NCI-H2081 treated with DMSO at 0.1 percent for 48 hours (cell line): Measurements from ENCODE around the gene PTHLH.

ENCODE experiments used
- DNase-seq: peaks from one replicate; lab custom pipeline; 2025; lab: John Stamatoyannopoulos, UW

PTHLH gene

GRCh38 chr12:27974735-27975221 is 2.2 kb upstream of the PTHLH start:
- DNase-seq: no peak

DNA sequence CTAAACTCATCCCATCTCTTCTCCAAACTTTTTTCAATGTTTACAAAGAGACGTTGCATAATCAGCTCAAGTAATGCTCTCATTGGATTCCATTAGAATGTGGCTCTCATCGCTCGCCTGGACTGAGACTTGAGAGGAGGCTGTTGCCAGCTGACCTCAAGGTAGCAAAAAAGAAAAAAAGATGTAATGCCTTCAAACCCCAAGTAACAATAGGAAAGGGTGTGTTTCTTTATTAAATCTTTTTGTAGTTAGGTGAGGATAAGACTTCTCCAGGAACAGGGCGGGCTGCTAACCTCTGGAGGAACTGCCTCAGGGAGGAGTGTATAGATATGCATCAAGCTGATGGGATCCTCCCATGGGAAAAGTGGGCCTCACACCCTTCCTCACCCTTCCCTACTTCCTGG is 956 bp upstream of the PTHLH start:
- no peak for DNase-seq

GRCh38 chr12:27971606-27972005 is 927 bp downstream of the PTHLH start:
- no peak for DNase-seq

GRCh38 chr12:27971121-27971489 is 1.4 kb downstream of the PTHLH start:
- no peak for DNase-seq

DNA sequence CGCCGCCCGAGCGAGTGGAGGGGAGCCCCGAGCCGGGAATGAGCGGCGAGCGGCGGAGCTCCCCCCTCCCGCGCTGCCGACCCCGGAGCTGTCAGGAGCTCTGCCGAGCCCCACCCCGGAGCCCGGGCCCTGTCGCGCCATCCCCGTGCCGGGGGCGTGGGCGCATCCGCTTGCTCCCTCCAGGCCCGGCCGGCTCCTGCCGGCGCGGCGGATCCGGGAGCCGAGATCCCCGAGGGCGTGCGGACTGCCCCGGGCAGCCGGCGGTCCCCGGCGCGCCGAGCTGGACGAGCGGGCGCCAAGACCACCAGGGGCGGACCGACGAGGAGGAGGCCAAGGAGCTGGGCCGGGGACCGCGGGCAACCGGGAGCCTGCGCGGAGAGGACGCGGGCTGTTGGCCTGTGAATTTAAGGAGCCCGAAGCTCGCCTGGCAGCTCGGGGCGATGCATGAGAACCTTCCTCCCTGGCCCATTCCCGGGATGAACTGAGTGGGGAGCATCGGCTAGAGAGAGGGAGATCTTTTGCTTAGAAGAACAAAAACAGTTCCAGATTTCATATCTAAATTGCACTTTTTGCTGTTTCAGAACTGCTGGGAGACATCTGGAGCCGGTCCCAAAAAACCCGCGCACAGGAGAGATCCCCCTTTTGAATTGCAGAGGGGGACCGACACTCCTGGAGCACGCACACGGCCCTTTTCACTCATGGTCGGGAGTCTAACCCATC is 2.0 kb downstream of the PTHLH start:
- DNase-seq: no peak

GRCh38 chr12:27969624-27970400 is 2.7 kb downstream of the PTHLH start:
- DNase-seq: no peak

DNA sequence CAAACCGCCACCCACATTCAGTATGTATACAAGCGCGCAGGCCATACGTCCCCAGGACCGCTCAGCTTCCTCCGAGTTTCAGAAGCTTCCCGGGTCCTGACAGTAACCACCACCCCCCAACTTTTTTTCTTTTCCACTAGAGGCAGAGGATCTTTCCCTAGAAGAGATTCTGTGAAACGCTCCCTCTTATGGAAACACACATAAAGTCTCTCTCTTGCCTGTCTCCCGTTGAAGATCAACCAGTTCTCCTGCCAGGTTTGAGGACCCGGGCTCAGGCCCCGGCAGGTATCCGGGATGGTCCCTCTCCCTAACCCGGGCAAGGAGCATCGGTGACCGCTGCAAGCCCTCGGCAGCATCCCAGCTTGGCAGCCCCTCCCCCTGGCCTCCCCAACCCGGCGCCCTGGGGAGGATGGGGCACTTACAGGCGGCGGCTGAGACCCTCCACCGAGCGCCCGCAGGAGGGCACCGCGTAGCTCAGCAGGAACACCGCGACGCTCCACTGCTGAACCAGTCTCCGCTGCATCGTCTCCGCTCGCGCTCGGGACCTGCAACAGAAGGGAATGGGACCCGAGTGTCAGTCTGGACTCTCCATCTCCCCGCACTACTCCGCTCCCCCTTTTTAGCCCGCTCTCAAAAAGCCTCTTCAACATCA is 3.4 kb downstream of the PTHLH start:
- no peak for DNase-seq

DNA sequence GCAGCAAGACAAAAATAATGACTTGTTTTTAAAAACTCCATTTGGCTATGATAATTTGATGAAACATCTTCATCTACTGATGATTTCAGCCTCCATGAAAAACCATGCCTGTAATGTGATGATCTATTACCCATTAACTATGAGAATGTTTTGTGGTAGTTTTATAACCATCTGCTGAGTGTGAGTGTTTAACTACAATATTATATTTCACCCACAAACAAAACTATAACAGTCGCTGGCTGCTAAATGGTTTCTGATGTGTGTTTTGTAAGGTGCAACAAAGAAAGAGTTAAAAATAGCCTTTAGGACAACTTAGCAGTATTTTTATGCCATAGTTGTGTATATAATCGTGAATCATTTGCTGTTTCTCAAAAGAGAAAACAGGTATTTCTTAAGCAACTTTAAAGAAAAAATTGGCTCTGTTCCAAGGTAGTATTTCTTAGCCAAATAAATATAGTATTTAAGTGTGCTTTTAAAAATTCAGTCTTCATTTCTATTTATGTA is 4.9 kb downstream of the PTHLH start:
- peak; percentile 17 for DNase-seq

DNA sequence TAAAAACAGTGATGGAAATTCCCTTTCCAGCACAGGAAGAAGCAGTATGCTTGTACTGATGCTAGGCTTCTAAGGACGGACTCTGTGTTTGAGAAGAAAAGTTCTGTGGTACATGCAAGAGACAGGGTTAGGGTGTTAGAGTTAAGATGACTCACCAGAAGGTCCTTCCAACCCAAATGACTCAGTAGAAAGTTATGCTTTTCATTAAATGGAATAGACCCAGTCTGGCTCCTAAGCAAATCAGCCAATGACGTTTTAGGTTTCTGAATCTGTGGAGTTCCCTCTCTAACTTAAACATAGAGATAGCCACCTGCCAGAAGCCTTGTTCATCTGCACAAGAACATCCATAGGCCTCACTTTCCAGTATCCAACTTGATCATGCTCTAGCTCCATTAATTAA is 5.7 kb downstream of the PTHLH start:
- no peak for DNase-seq

GRCh38 chr12:27965966-27966365 is 6.6 kb downstream of the PTHLH start:
- no peak for DNase-seq

- DNase-seq: no peak
These were observed 7.1 kb downstream of the PTHLH start for GRCh38 chr12:27965411-27965810.

DNA sequence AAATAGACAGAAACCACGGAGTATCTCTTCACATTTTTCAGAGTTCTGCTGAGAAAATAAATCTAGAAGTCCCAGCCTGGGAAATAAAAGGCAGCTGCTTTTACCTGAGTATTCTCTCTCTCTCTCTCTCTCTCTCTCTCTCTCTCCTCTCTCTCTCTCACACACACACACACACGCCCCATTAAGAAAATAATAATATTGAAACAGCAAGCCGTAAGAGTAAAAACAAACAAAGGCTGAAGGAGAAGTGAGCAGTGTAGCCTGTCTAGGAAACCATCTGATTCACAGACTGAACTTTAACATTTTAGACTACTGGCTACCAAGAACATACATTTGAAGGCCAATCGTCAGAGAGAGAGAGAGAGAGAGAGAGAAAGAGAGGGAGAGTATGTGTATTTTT is 8.4 kb downstream of the PTHLH start:
- no peak for DNase-seq

GRCh38 chr12:27960821-27961220 is 11.7 kb downstream of the PTHLH start:
- no peak for DNase-seq

GRCh38 chr12:27958675-27959074 is 13.9 kb downstream of the PTHLH start:
- DNase-seq: no peak

DNA sequence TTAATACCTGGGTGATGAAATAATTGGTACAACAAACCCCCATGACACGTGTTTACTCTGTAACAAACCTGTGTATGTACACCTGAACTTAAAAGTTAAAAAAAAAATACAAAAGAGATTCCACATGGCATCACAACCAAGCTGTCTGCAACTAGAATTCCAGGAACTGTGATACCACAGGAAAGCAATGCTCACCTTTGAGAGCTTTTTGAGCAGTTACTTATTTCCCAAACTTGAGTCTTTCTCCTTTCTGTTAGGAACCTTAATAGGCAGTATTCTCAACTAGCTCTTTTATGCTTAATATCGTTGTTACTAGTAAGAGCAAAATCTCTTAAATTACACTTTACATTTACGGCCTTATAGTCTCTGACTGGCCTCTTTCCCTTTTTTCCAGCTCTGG is 15.2 kb downstream of the PTHLH start:
- no peak for DNase-seq

GRCh38 chr12:27953817-27954216 is 18.7 kb downstream of the PTHLH start:
- no peak for DNase-seq

DNA sequence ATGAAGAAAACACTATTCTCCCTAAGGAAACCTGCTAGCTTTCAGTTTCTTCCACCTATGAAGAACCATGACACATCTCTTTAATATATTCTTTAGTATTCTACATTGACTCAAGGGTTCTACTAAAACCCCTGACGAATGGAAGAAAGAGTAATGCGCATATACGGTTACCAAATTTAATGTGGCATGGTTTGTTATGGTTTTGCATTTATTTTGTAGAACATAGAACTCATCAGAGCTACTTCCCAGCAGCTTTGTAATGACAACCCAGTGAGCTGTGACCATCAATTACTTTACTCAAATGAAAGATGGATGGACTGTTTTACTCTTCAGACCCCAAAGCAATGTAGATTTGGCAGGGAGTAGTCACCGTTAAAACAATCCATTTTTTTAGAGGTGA is 19.2 kb downstream of the PTHLH start:
- no peak for DNase-seq

DNA sequence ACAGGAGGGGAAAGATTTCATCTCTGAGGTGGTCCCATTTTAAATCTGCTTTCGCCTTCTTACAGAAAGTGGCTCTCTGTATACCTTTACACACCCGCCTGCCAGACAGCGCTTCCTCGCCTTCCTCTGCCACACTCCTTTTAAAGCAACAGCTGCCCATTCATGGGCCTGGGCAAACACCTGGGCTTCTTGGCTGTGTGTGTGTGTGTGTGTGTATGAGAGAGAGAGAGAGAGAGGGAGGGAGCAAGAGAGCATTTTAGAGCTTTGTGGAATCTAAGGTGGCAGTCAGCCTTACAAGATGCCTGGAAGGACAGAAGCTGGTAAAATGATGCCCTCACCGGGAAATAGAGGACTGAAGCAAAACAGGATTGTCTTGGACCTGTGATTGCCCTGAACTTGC is 20.0 kb downstream of the PTHLH start:
- no peak for DNase-seq

- DNase-seq: no peak
These were observed 20.6 kb downstream of the PTHLH start for GRCh38 chr12:27951898-27952297.

- DNase-seq: no peak
These were observed 26.1 kb downstream of the PTHLH start for GRCh38 chr12:27946421-27946820.

GRCh38 chr12:27940756-27941402 is 31.7 kb downstream of the PTHLH start:
- no peak for DNase-seq

GRCh38 chr12:27940245-27940644 is 32.3 kb downstream of the PTHLH start:
- DNase-seq: no peak
